H1 (cell line): ENCODE data around the gene TMEM151A. TPM values are rescaled to one million over a fixed set of nuclear protein-coding genes. Genes with fewer than 3 reads are reported as not detected.
A peak's percentile ranks its signal among the peaks of the same experiment; 100 is the strongest.

Source experiments
- E2F6 ChIP-seq: IDR thresholded peaks from 2 replicates; pipeline ENCODE4 v1.6.1; 2012; ENCODE audit warnings: inconsistent platforms
- JUN ChIP-seq: IDR thresholded peaks from 2 replicates; pipeline ENCODE4 v1.6.1; 2011; ENCODE audit warnings: low read depth, mild to moderate bottlenecking, improper control_type of control experiment, low read length
- KDM4A ChIP-seq: IDR thresholded peaks from one replicate; pipeline ENCODE4 v1.7.1; 2012; ENCODE audit warnings: low read depth, mild to moderate bottlenecking, moderate library complexity, low read length, inconsistent platforms; ENCODE audit not compliant: severe bottlenecking
- polyA plus RNA-seq, 7 experiments: library from polyadenylated mRNA; depleted of rRNA in 3 of 7; stranded (reverse) in 5 of 7; unstranded in 2 of 7; fragments of >200 nt in 5 of 7; fragments of 200-250 nt in 2 of 7; gene quantifications; 1 replicate in 5 of 7; 2 replicates in 1 of 7; 4 replicates in 1 of 7; pipeline versions ENCODE4 v1.2.1 to v1.2.3, GENCODE V29; 2011 to 2013; ENCODE audit warnings: missing spikeins in 2 of 7, mixed read lengths in 2 of 7
- total RNA-seq: library from RNA; stranded (reverse); fragmentation: NEBNext Ultra II Directional; extraction: Animal tissue kit (Norgen Biotek cat#: 25700); gene quantifications from 2 replicates; pipeline ENCODE4 v1.2.1, GENCODE V29; 2021

TMEM151A gene
- total and polyA plus RNA-seq, 2 of the 8 experiments (the other 6 are each of a cell fraction or from before 2014, with no cell fraction given), result 3.2 TPM

- TF ChIP-seq E2F6 (no peak), KDM4A (peak; percentile 72), JUN (no peak)
Measured at GRCh38 chr11:66267379-66268243, 24.1 kb upstream of the TMEM151A start (continued).
